Endothelial cell of umbilical vein (primary cell): ENCODE data around the gene CUX1.

Experiments
- CTCF ChIP-seq, 2 donors: IDR thresholded peaks; 1 replicate in 1 of 2; 2 replicates in 1 of 2; pipeline ENCODE4 v1.5.1; 2011; ENCODE audit warnings: low read length in 2 of 2, mild to moderate bottlenecking in 2 of 2, moderate library complexity in 2 of 2, control low read depth in 1 of 2, inconsistent platforms in 1 of 2, low read depth in 1 of 2; ENCODE audit not compliant: insufficient read depth in 1 of 2; ENCODE audit errors: extremely low read depth in 1 of 2
- EZH2 ChIP-seq: IDR thresholded peaks from 2 replicates; pipeline ENCODE4 v1.6.1; 2012; ENCODE audit warnings: borderline replicate concordance, low read depth, mild to moderate bottlenecking, moderate library complexity, low read length, inconsistent platforms; ENCODE audit not compliant: severe bottlenecking
- POLR2A ChIP-seq: IDR thresholded peaks from 2 replicates; pipeline ENCODE4 v1.6.1; 2012; ENCODE audit warnings: low read depth, mild to moderate bottlenecking, control low read depth, low read length

- TF ChIP-seq CTCF (IDR thresholded peaks at IDR 0.05; ENCODE audit: extremely low read depth in 1 of 2, insufficient read depth in 1 of 2, low read depth in 1 of 2, low read length in 2 of 2), result no peak
- no peak for TF ChIP-seq EZH2
- TF ChIP-seq POLR2A, result no peak
Observed at GRCh38 chr7:102030696-102031095, 213.3 kb downstream of the CUX1 start.
